Gastroesophageal sphincter (tissue), 4 donors: ENCODE data around the gene SLC32A1. TPM values are rescaled to one million over a fixed set of nuclear protein-coding genes. Genes with fewer than 3 reads are reported as not detected.
A peak's percentile ranks its signal among the peaks of the same experiment; 100 is the strongest.

Experiments
- ATAC-seq: fragments of 150-250 bp; one replicate; pipeline ENCODE4 v1.9.1; 2016; ENCODE audit warnings: mild to moderate bottlenecking, moderate library complexity
- H3K27ac ChIP-seq, 4 donors: fragments of 200-600 bp; sonication (generic) in 3 of 4; 1 replicate in 3 of 4; 2 replicates in 1 of 4; pipeline ENCODE4 v1.5.1; 2016 to 2019
- H3K27me3 ChIP-seq: fragments of 200-600 bp; sonication (generic); one replicate; pipeline ENCODE4 v1.5.1; 2019
- H3K36me3 ChIP-seq, 2 donors: fragments of 200-600 bp; sonication (generic); one replicate each; pipeline ENCODE4 v1.5.1; 2019; ENCODE audit warnings: control low read depth in 1 of 2
- H3K4me1 ChIP-seq, 3 donors: fragments of 200-600 bp; sonication (generic); 1 replicate in 2 of 3; 2 replicates in 1 of 3; pipeline ENCODE4 v1.5.1; 2016 to 2019; ENCODE audit warnings: control low read depth in 2 of 3
- H3K4me3 ChIP-seq, 2 donors: fragments of 200-600 bp; sonication (generic); one replicate each; pipeline ENCODE4 v1.5.1; 2019; ENCODE audit warnings: mild to moderate bottlenecking in 1 of 2, moderate library complexity in 1 of 2
- H3K9me3 ChIP-seq, 3 donors: fragments of 200-600 bp; sonication (generic); one replicate each; pipeline ENCODE4 v1.5.1; 2017 to 2019; ENCODE audit warnings: control low read depth in 2 of 3
- EP300 ChIP-seq: sonication (generic); formaldehyde crosslinking; IDR thresholded peaks from one replicate; pipeline ENCODE4 v1.6.1; 2017; ENCODE audit warnings: antibody characterized with exemption, mild to moderate bottlenecking
- POLR2A ChIP-seq, 2 donors: fragments of 450-650 bp; IDR thresholded peaks; one replicate each; pipeline ENCODE4 v1.6.1; 2017; ENCODE audit warnings: antibody characterized with exemption in 2 of 2, mild to moderate bottlenecking in 2 of 2, moderate library complexity in 1 of 2
- POLR2AphosphoS5 ChIP-seq: sonication (generic); formaldehyde crosslinking; IDR thresholded peaks from one replicate; pipeline ENCODE4 v1.6.1; 2017; ENCODE audit warnings: antibody characterized with exemption
- WGBS, 2 donors: methylation state at CpG; one replicate each; pipeline ENCODE4 v1.1.5; 2018; ENCODE audit warnings: low coverage in 1 of 2; 5-methylcytosine and 5-hydroxymethylcytosine counted together
- total RNA-seq, 4 donors: library from RNA; depleted of rRNA; stranded (reverse); fragments of >200 nt; gene quantifications; one replicate each; pipeline ENCODE4 v1.1.0, GENCODE V29; 2016
- TF ChIP-seq, protein P1 (sequence below), 4 experiments: fragments of 200-600 bp in 2 of 4; fragments of 450-650 bp in 2 of 4; sonication (generic) in 1 of 4; IDR thresholded peaks; one replicate each; pipeline ENCODE4 v1.5.1; 2017 to 2019; ENCODE audit warnings: antibody characterized with exemption in 4 of 4, mild to moderate bottlenecking in 2 of 4, moderate library complexity in 2 of 4

The SLC32A1 gene, protein sequence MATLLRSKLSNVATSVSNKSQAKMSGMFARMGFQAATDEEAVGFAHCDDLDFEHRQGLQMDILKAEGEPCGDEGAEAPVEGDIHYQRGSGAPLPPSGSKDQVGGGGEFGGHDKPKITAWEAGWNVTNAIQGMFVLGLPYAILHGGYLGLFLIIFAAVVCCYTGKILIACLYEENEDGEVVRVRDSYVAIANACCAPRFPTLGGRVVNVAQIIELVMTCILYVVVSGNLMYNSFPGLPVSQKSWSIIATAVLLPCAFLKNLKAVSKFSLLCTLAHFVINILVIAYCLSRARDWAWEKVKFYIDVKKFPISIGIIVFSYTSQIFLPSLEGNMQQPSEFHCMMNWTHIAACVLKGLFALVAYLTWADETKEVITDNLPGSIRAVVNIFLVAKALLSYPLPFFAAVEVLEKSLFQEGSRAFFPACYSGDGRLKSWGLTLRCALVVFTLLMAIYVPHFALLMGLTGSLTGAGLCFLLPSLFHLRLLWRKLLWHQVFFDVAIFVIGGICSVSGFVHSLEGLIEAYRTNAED
- not detected for total RNA-seq

GRCh38 chr20:38723848-38724625 lies at the start of gene SLC32A1:
TSS of gene SLC32A1 (plus strand) at chr20:38724486. CDS start at chr20:38724725, 239 bp downstream.
- TF ChIP-seq POLR2AphosphoS5: no peak
- TF ChIP-seq POLR2A (IDR thresholded peaks at IDR 0.05): no peak
- TF ChIP-seq, protein P1, sequence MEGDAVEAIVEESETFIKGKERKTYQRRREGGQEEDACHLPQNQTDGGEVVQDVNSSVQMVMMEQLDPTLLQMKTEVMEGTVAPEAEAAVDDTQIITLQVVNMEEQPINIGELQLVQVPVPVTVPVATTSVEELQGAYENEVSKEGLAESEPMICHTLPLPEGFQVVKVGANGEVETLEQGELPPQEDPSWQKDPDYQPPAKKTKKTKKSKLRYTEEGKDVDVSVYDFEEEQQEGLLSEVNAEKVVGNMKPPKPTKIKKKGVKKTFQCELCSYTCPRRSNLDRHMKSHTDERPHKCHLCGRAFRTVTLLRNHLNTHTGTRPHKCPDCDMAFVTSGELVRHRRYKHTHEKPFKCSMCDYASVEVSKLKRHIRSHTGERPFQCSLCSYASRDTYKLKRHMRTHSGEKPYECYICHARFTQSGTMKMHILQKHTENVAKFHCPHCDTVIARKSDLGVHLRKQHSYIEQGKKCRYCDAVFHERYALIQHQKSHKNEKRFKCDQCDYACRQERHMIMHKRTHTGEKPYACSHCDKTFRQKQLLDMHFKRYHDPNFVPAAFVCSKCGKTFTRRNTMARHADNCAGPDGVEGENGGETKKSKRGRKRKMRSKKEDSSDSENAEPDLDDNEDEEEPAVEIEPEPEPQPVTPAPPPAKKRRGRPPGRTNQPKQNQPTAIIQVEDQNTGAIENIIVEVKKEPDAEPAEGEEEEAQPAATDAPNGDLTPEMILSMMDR (IDR thresholded peaks at IDR 0.05): no peak
- no peak for TF ChIP-seq EP300
- H3K4me3 ChIP-seq: no peak within 1 kb of the TSS

DNA sequence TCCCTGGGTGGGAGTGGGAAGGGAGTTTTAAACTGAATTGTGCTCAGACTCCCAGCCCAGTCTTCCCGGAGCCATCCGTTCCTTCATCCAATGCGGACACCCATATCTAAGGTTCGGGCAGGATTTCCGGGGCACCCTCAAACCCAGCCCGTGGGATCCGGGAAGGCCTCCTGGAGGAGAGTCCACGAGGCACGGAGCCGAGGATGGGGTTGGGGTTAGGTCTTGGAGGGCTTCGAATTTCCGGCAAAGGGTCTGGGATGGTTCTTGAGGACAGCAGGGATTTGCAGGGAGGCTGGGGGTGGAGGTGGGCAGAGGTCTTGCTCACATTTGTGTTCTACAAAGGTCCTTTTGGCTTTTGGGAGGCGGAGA lies 49.5 kb upstream of the SLC32A1 start:
- TF ChIP-seq, protein P1 (IDR thresholded peaks at IDR 0.05): no peak
- no peak for TF ChIP-seq POLR2A (IDR thresholded peaks at IDR 0.05)
- TF ChIP-seq POLR2AphosphoS5: no peak
- TF ChIP-seq EP300: no peak
- no peaks in the 10 kb centered on the region for H3K9me3 ChIP-seq
- 45 to 67% methylated on average over 3 to 4 of the region's 13 CpGs for WGBS, 2 donors
- H3K36me3 ChIP-seq: no peaks in the 10 kb centered on the region
- H3K4me3 ChIP-seq: peak overlapping the region in 1 of 2 donors; percentile 51
- no peak for ATAC-seq
- H3K27ac ChIP-seq: no peak overlapping the region
- H3K27me3 ChIP-seq: peaks cover 73% of the 10 kb centered on the region
- peaks cover 0 to 17% (median 12%) of the 10 kb centered on the region in 3 donors for H3K4me1 ChIP-seq

More at GRCh38 chr20:38723848-38724625, at the start of gene SLC32A1:
- no peak for ATAC-seq
- no peaks in the 10 kb centered on the region for H3K36me3 ChIP-seq
- no peak within 1 kb of the TSS for H3K27ac ChIP-seq
- 0% methylated on average over 22 of the region's 76 CpGs; no CpG with 5 or more reads in 1 of the 2 donors for WGBS, 2 donors
- peaks cover 0 to 4% (median 0%) of the 10 kb centered on the region in 3 donors for H3K9me3 ChIP-seq
- peaks cover 0 to 53% (median 7%) of the 10 kb centered on the region in 3 donors for H3K4me1 ChIP-seq
- H3K27me3 ChIP-seq: peaks cover 100% of the 10 kb centered on the region

GRCh38 chr20:38676576-38676975 lies 47.7 kb upstream of the SLC32A1 start:
- peaks cover 0 to 17% (median 12%) of the 10 kb centered on the region in 3 donors for H3K4me1 ChIP-seq
- H3K9me3 ChIP-seq: no peaks in the 10 kb centered on the region
- no peak overlapping the region for H3K4me3 ChIP-seq
- H3K27ac ChIP-seq: no peak overlapping the region
- peaks cover 58% of the 10 kb centered on the region for H3K27me3 ChIP-seq
- 100% methylated on average over 3 of the region's 5 CpGs; no CpG with 5 or more reads in 1 of the 2 donors for WGBS, 2 donors
- TF ChIP-seq, protein P1 (IDR thresholded peaks at IDR 0.05): no peak
- no peak for TF ChIP-seq POLR2A (IDR thresholded peaks at IDR 0.05)
- TF ChIP-seq EP300: no peak
- TF ChIP-seq POLR2AphosphoS5: no peak
- no peak for ATAC-seq
- H3K36me3 ChIP-seq: no peaks in the 10 kb centered on the region

- WGBS, 2 donors: 39% methylated on average over 7 of the region's 9 CpGs
- no peak for TF ChIP-seq EP300
- TF ChIP-seq, protein P1 (IDR thresholded peaks at IDR 0.05): no peak
- no peak for TF ChIP-seq POLR2AphosphoS5
- TF ChIP-seq POLR2A (IDR thresholded peaks at IDR 0.05): no peak
- no peak overlapping the region for H3K4me3 ChIP-seq
- H3K36me3 ChIP-seq: no peaks in the 10 kb centered on the region
- no peak for ATAC-seq
- no peaks in the 10 kb centered on the region for H3K4me1 ChIP-seq
- H3K9me3 ChIP-seq: no peaks in the 10 kb centered on the region
- H3K27ac ChIP-seq: no peak overlapping the region
- peaks cover 53% of the 10 kb centered on the region for H3K27me3 ChIP-seq
Measured at GRCh38 chr20:38680500-38681306, 43.6 kb upstream of the SLC32A1 start.
